Right ventricle myocardium superior (tissue), 1 donor: ENCODE results near the gene LIME1. TPM values are rescaled to one million over a fixed set of nuclear protein-coding genes. Genes with fewer than 3 reads are reported as not detected.

Experiments used
- ATAC-seq: fragments of 200-7000 bp; cut with Tn5 transposase; one replicate; pipeline ENCODE4 v1.9.1; 2020; ENCODE audit warnings: mild to moderate bottlenecking; ENCODE audit not compliant: poor library complexity
- DNase-seq: peaks from one replicate; pipeline ENCODE4 v3.0.0-alpha.2; 2020
- intact Hi-C: fragments of 100-400 bp; cut with DNase I; formaldehyde crosslinking; loops from one replicate; pipeline ENCODE4 v1.11.2; 2022
- total RNA-seq: library from RNA; stranded (reverse); fragmentation: NEBNext Ultra II Directional; extraction: Animal tissue kit (Norgen Biotek cat#: 25700); gene quantifications from one replicate; pipeline ENCODE4 v1.2.1, GENCODE V29; 2021
- donor health status: DM: no; HTN: yes; CAD: no; lungs with severe emphysema.

Gene LIME1
- total RNA-seq, 1 donor from 2014 or later = 1.6 TPM

DNA sequence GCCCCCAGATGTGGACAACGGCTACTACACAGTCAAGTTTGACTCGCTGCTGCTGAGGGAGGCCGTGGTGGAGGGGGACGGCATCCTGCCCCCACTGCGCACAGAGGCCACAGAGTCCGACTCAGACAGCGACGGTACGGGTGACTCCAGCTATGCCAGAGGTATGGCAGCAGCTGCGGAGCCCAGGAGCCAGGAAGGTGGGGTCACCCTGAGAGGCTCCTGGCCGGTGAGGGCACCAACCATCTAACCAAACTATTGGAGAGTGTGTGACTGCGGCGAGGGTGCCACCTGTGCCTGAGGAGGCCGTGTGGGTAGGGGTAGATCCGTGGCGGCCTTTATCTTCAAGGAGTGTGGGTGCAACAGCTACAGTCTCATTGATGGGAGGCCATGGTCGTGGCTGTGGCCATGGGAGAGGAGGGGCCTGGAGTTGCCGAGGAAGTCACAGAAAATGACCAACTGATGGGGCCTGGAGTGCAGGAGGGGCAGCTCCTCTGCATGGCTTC is 2.8 kb upstream of the LIME1 start:
- no peak for DNase-seq
- intact Hi-C loops = no loop called here
- ATAC-seq = no peak

DNA sequence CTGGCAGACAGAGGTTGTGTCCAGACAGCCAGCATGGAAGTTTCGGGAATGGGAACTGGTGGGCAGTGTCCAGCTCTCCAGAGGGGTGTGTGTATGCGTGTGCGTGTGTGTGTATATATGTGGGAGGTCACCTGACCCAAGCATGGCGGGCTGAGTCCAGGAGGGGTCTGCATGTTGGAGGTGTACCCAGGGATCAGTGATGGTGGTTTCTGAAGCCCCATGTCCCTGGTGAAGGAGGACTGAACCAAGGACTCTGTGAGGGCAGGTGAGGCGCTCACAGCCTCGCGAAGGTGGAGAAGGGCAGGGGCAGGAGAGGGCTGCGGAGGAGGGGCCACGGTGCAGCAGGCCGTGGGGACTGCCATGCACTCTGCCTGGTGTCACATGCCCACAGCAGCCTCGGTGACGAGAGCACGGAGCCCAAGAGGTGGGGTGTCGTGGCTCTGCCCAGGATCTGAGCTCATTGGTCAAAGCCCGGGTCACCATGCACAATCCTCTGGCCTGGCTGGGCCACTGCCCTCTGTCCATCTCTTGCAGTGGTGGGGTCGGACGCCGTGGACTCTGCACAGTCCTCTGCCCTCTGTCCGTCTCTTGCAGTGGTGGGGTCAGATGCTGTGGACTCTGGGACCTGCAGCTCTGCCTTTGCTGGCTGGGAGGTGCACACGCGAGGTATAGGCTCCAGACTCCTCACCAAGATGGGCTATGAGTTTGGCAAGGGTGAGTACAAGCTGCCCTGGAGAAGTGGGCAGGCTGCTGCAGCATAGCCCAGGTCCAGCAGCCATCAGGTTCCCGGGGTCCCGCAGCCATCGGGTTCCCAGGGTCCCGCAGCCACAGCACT is 2.1 kb upstream of the LIME1 start:
- intact Hi-C loops = no loop called here
- no peak for DNase-seq
- no peak for ATAC-seq

DNA sequence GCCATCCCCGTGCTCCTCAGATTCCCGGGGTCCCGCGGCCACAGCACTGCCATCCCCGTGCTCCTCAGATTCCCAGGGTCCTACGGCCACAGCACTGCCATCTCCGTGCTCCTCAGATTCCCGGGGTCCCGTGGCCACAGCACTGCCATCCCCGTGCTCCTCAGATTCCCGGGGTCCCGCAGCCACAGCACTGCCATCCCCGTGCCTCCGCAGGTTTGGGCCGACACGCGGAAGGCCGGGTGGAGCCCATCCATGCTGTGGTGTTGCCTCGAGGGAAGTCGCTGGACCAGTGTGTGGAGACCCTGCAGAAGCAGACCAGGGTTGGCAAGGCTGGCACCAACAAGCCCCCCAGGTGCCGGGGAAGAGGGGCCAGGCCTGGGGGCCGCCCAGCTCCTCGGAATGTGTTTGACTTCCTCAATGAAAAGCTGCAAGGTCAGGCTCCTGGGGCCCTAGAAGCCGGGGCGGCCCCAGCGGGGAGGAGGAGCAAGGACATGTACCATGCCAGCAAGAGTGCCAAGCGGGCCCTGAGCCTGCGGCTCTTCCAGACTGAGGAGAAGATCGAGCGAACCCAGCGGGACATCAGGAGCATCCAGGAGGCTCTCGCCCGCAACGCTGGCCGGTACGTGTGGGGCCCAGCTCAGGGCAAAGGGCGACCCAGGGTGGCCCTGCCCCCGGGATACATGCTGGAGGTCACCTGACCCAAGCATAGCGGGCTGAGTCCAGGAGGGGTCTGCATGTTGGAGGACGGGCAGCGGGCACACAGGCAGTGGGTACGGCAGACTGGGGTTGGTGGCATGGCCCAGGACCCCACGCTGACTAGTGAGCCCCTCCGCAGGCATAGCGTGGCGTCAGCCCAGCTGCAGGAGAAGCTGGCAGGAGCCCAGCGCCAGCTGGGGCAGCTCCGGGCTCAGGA is 1.3 kb upstream of the LIME1 start:
- DNase-seq (no peak), ATAC-seq (no peak)
- intact Hi-C loops = no loop called here

DNA sequence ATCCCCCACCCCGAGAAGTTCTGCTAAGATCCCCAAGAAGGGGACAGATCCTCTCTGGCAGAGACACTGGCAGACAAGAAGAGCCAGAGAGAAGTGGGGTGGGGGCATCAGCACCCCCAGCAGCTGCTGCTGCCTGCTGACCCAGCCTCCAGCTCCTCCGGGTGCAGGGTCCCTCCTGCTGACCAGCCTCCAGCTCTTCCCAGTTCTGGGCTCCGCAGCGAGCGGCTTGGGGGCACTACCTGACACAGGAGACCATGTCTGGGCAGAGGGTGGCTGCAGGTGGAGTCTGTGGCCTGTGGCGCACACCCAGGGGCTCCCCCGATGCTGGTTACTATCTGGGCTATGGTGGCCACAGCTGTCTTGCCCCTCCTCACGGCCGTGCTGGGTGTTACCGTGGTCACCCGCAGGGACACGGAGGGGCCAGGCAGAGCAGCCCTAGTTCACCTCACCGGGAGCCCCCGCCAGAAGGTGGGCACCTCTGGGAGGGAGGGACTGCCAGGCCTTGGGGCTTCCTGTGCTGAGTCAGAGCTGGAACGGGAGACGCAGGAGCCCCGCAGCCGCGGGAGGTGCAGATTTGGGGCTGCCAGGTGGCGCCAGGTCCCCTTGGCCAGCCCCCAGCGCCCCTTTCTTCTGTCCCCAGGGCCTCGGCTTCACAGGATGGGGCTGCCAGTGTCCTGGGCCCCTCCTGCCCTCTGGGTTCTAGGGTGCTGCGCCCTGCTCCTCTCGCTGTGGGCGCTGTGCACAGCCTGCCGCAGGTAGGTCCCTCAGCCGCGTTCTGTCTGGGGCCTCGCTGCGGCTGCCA is 630 bp downstream of the LIME1 start:
- intact Hi-C loops = no loop called here
- DNase-seq (no peak), ATAC-seq (no peak)

GRCh38 chr20:63737695-63737944 is 1.2 kb downstream of the LIME1 start:
- DNase-seq (no peak), ATAC-seq (no peak)
- intact Hi-C loops = no loop called here

DNA sequence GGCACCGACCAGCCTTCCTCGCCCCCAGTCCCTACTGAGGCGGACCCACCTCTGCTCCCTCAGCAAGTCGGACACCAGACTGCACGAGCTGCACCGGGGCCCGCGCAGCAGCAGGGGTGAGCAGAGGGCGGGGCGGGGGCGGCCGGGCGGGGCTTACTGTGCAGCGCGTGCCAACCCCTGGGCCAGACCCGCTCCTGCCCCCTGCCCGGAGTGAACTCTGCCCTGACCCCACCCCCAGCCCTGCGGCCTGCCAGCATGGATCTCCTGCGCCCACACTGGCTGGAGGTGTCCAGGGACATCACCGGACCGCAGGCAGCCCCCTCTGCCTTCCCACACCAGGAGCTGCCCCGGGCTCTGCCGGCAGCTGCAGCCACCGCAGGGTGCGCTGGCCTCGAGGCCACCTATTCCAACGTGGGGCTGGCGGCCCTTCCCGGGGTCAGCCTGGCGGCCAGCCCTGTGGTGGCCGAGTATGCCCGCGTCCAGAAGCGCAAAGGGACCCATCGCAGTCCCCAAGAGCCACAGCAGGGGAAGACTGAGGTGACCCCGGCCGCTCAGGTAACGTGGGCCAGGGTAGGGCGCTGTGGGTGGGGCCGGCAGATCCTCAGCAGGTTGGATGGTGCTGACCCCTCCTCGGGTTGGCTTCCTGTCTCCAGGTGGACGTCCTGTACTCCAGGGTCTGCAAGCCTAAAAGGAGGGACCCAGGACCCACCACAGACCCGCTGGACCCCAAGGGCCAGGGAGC is 1.7 kb downstream of the LIME1 start:
- DNase-seq = no peak
- intact Hi-C loops = no loop called here
- ATAC-seq = no peak

DNA sequence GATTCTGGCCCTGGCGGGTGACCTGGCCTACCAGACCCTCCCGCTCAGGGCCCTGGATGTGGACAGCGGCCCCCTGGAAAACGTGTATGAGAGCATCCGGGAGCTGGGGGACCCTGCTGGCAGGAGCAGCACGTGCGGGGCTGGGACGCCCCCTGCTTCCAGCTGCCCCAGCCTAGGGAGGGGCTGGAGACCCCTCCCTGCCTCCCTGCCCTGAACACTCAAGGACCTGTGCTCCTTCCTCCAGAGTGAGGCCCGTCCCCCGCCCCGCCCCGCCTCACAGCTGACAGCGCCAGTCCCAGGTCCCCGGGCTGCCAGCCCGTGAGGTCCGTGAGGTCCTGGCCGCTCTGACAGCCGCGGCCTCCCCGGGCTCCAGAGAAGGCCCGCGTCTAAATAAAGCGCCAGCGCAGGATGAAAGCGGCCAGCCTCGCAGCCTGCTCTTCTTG is 2.2 kb downstream of the LIME1 start:
- DNase-seq = peak; percentile 84
- intact Hi-C loops = no loop called here
- peak; percentile 53 for ATAC-seq

GRCh38 chr20:63739130-63740069 is 2.9 kb downstream of the LIME1 start, which contains the start of gene SLC2A4RG:
Gene SLC2A4RG (plus strand): TSS chr20:63739776. CDS start chr20:63739913, 137 bp downstream.
- ATAC-seq (peak; percentile 68), DNase-seq (peak; percentile 88)
- intact Hi-C loops = no loop called here

GRCh38 chr20:63740070-63740626 is 3.7 kb downstream of the LIME1 start:
- peak; percentile 71 for DNase-seq
- ATAC-seq = peak; percentile 8
- intact Hi-C loops = no loop called here

- peak; percentile 97 for DNase-seq
- intact Hi-C loops = no loop called here
- ATAC-seq = peak; percentile 81
Measured at GRCh38 chr20:63740627-63741353, 4.3 kb downstream of the LIME1 start.

DNA sequence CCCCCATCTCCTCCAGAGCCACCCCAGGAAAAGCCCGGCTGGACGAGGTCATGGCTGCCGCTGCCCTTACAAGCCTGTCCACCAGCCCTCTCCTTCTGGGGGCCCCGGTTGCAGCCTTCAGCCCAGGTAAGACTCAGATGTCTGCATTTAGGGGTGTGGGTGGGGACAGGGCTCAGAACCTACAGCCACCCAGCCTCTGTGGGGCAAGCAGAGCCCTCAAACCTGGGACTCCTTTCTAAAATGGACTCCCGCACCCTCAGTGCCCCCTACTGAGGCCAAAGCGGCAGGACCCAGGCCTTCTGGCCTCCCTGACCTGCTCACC is 4.9 kb downstream of the LIME1 start:
- DNase-seq = no peak
- intact Hi-C loops = no loop called here
- no peak for ATAC-seq

DNA sequence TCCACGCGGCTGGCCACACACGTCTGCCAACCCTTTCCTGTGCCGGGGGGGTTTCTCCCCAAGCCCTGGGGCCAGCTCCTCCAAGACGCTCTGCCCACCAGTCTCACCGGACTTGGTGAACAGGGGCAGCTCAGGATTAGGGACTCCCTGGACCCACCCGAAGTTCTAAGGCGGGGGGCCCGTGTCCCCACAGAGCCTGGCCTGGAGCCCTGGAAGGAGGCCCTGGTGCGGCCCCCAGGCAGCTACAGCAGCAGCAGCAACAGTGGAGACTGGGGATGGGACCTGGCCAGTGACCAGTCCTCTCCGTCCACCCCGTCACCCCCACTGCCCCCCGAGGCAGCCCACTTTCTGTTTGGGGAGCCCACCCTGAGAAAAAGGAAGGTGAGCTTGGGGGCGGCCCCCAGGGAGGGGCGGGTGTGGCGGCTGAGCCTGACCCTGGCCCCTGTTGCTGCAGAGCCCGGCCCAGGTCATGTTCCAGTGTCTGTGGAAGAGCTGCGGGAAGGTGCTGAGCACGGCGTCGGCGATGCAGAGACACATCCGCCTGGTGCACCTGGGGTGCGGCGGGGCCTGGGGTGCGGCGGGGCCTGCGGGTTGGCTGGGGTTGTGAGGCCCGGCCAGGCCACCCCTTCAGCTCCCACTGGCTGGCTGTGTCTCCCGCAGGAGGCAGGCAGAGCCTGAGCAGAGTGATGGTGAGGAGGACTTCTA is 5.4 kb downstream of the LIME1 start:
- ATAC-seq = no peak
- no peak for DNase-seq
- intact Hi-C loops = no loop called here

DNA sequence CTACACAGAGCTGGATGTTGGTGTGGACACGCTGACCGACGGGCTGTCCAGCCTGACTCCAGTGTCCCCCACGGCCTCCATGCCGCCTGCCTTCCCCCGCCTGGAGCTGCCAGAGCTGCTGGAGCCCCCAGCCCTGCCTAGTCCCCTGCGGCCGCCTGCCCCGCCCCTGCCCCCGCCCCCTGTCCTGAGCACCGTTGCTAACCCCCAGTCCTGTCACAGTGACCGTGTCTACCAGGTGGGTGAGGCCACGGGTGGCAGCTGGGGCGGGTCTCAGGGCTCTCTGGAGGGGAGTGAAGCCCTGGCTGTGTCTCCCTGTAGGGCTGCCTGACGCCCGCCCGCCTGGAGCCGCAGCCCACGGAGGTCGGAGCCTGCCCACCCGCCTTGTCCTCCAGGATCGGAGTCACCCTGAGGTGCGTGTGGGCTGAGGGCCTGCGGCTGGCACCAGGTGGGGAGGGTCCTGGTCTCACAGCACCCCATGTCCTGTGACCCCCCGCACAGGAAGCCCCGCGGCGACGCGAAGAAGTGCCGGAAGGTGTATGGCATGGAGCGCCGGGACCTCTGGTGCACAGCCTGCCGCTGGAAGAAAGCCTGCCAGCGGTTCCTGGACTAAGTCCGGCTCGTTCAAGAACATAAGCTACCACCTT is 6.0 kb downstream of the LIME1 start:
- intact Hi-C loops = no loop called here
- ATAC-seq (no peak), DNase-seq (no peak)

GRCh38 chr20:63743210-63743970 is 6.9 kb downstream of the LIME1 start:
- ATAC-seq (no peak), DNase-seq (no peak)
- intact Hi-C loops = no loop called here

GRCh38 chr20:63744158-63744557 is 7.7 kb downstream of the LIME1 start:
- DNase-seq = no peak
- ATAC-seq = no peak
- intact Hi-C loops = no loop called here
